Measurements from ENCODE around the gene SPOCK1. TPM values are rescaled to one million over a fixed set of nuclear protein-coding genes. Genes with fewer than 3 reads are reported as not detected.

Gene SPOCK1
- polyA plus RNA-seq, 2 of the 4 experiments (the other 2 are of a cell fraction): 28.9 to 40.8 TPM

DNA sequence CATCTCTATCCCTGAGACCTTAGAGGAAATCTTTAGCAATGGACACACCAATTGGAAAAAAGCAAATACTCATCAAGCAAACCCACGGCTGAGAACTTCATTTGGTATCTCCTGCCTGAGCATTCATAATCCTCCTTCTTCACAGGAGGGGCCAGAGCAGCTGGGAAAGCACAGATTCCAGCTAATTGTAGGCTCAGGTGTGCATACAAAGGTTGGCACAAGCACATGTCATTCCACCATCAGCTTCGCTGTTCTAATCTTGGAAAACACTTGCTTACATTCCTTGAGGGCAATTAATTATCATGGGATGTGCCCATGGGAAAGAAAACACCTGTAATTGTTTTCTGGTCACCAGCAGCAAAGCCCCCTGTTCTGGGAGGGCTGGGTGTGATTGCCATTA lies 376.6 kb downstream of the SPOCK1 start:
- POLR2A ChIA-PET: no interaction called here
- CTCF ChIA-PET: interaction anchor here (1.0 to 1.8 kb wide), 2 partner anchors 9 to 47 kb away, joined by 3 to 4 read pairs; no protein-coding TSS in a partner anchor
- TF ChIP-seq SMC3 (IDR thresholded peaks at IDR 0.05): no peak
- no peak for TF ChIP-seq NFE2L2 (conservative IDR thresholded peaks at IDR 0.05; ENCODE audit: low read length)
- TF ChIP-seq GATA3 (IDR thresholded peaks at IDR 0.05; ENCODE audit: borderline replicate concordance): no peak
- TF ChIP-seq MAZ (IDR thresholded peaks at IDR 0.05; ENCODE audit: borderline replicate concordance, low read depth, low read length): no peak
- no peak for TF ChIP-seq ZC3H11A (IDR thresholded peaks at IDR 0.05)
- TF ChIP-seq NPAS2 (CRISPR knock-in tag; IDR thresholded peaks at IDR 0.05; ENCODE audit: borderline replicate concordance): no peak
- no peak for TF ChIP-seq POLR2A (IDR thresholded peaks at IDR 0.05; ENCODE audit: low read length)
- no peak for TF ChIP-seq EHF (CRISPR knock-in tag; IDR thresholded peaks at IDR 0.05)
- TF ChIP-seq BHLHE40 (IDR thresholded peaks at IDR 0.05; ENCODE audit: low read depth, low read length): no peak
- no peak for TF ChIP-seq HOXB5 (CRISPR knock-in tag; IDR thresholded peaks at IDR 0.05)
- no peak overlapping the region for H3K4me2 ChIP-seq
- no peak for ATAC-seq
- H3K9me3 ChIP-seq: no peaks in the 10 kb centered on the region
- WGBS (ENCODE audit: missing lambda C conversion rate): 43% methylated on average over 2 of the region's 2 CpGs
- no peak overlapping the region for H3K4me3 ChIP-seq
- H3K27ac ChIP-seq: no peak overlapping the region
- no peak for FAIRE-seq
- no peaks in the 10 kb centered on the region for H3K4me1 ChIP-seq
- no peak for DNase-seq (ENCODE audit: low read depth in 1 of 2, low spot score in 1 of 2)

- H3K4me3 ChIP-seq: no peak overlapping the region
- H3K27ac ChIP-seq: no peak overlapping the region
- FAIRE-seq (no peak), ATAC-seq (no peak), DNase-seq (ENCODE audit: low read depth in 1 of 2, low spot score in 1 of 2) (no peak)
- TF ChIP-seq NFE2L2 (conservative IDR thresholded peaks at IDR 0.05; ENCODE audit: low read length) (no peak), CEBPB (IDR thresholded peaks at IDR 0.05) (no peak), ZSCAN20 (CRISPR knock-in tag; IDR thresholded peaks at IDR 0.05) (no peak), ZFP36 (IDR thresholded peaks at IDR 0.05; ENCODE audit: borderline replicate concordance, partially characterized antibody) (no peak), EHF (CRISPR knock-in tag; IDR thresholded peaks at IDR 0.05) (no peak), KDM5A (IDR thresholded peaks at IDR 0.05) (no peak), PHF8 (IDR thresholded peaks at IDR 0.05; ENCODE audit: borderline replicate concordance, low read depth) (no peak)
- CTCF ChIA-PET: interaction anchor here (1.0 to 1.8 kb wide), 2 partner anchors 10 to 47 kb away, joined by 3 to 4 read pairs; no protein-coding TSS in a partner anchor
- WGBS (ENCODE audit: missing lambda C conversion rate): 28% methylated on average over 3 of the region's 3 CpGs
- POLR2A ChIA-PET: no interaction called here
- H3K4me1 ChIP-seq: no peaks in the 10 kb centered on the region
- no peak overlapping the region for H3K4me2 ChIP-seq
- no peaks in the 10 kb centered on the region for H3K9me3 ChIP-seq
These were observed 377.1 kb downstream of the SPOCK1 start for GRCh38 chr5:137122075-137122474.

GRCh38 chr5:137119321-137119720 lies 379.8 kb downstream of the SPOCK1 start:
- no peak overlapping the region for H3K4me2 ChIP-seq
- WGBS (ENCODE audit: missing lambda C conversion rate): 49% methylated on average over 6 of the region's 6 CpGs
- no peaks in the 10 kb centered on the region for H3K9me3 ChIP-seq
- no peak for FAIRE-seq
- H3K27ac ChIP-seq: no peak overlapping the region
- no peak for DNase-seq (ENCODE audit: low read depth in 1 of 2, low spot score in 1 of 2)
- H3K4me1 ChIP-seq: peaks cover 9% of the 10 kb centered on the region
- CTCF ChIA-PET: interaction anchor here (0.6 kb wide), 1 partner anchor 601 kb away, joined by 5 read pairs; no protein-coding TSS in a partner anchor
- H3K4me3 ChIP-seq: no peak overlapping the region
- no peak for ATAC-seq
- TF ChIP-seq POLR2A (IDR thresholded peaks at IDR 0.05; ENCODE audit: low read length) (no peak), FOXS1 (CRISPR knock-in tag; IDR thresholded peaks at IDR 0.05) (no peak), RCOR1 (IDR thresholded peaks at IDR 0.05; ENCODE audit: low read depth, low read length) (no peak), HEYL (CRISPR knock-in tag; IDR thresholded peaks at IDR 0.05) (no peak)
- TF ChIP-seq, protein P1, sequence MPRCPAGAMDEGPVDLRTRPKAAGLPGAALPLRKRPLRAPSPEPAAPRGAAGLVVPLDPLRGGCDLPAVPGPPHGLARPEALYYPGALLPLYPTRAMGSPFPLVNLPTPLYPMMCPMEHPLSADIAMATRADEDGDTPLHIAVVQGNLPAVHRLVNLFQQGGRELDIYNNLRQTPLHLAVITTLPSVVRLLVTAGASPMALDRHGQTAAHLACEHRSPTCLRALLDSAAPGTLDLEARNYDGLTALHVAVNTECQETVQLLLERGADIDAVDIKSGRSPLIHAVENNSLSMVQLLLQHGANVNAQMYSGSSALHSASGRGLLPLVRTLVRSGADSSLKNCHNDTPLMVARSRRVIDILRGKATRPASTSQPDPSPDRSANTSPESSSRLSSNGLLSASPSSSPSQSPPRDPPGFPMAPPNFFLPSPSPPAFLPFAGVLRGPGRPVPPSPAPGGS (IDR thresholded peaks at IDR 0.05): no peak
- POLR2A ChIA-PET: no interaction called here

- no peak for FAIRE-seq
- no peak for ATAC-seq
- ChIA-PET POLR2A (no interaction called here), CTCF (no interaction called here)
- TF ChIP-seq, protein P2, sequence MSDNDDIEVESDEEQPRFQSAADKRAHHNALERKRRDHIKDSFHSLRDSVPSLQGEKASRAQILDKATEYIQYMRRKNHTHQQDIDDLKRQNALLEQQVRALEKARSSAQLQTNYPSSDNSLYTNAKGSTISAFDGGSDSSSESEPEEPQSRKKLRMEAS (IDR thresholded peaks at IDR 0.05): no peak
- TF ChIP-seq EHMT2 (IDR thresholded peaks at IDR 0.05; ENCODE audit: low read depth) (no peak), HOXB5 (CRISPR knock-in tag; IDR thresholded peaks at IDR 0.05) (no peak), CBX8 (IDR thresholded peaks at IDR 0.05) (no peak), JUN (IDR thresholded peaks at IDR 0.05) (no peak), RNF2 (IDR thresholded peaks at IDR 0.05; ENCODE audit: borderline replicate concordance, low read depth) (no peak), FOXS1 (CRISPR knock-in tag; IDR thresholded peaks at IDR 0.05) (no peak), HOXB13 (CRISPR knock-in tag; IDR thresholded peaks at IDR 0.05; ENCODE audit: low read depth) (no peak), EP300 (IDR thresholded peaks at IDR 0.05) (no peak), MAFK (IDR thresholded peaks at IDR 0.05; ENCODE audit: partially characterized antibody) (no peak), GATA3 (IDR thresholded peaks at IDR 0.05; ENCODE audit: borderline replicate concordance) (no peak)
- TF ChIP-seq, protein P1 (IDR thresholded peaks at IDR 0.05): no peak
- TF ChIP-seq, protein P3, sequence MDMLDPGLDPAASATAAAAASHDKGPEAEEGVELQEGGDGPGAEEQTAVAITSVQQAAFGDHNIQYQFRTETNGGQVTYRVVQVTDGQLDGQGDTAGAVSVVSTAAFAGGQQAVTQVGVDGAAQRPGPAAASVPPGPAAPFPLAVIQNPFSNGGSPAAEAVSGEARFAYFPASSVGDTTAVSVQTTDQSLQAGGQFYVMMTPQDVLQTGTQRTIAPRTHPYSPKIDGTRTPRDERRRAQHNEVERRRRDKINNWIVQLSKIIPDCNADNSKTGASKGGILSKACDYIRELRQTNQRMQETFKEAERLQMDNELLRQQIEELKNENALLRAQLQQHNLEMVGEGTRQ (IDR thresholded peaks at IDR 0.05): no peak
- no peak overlapping the region for H3K4me2 ChIP-seq
- no peak for DNase-seq (ENCODE audit: low read depth in 1 of 2, low spot score in 1 of 2)
- no peak overlapping the region for H3K27ac ChIP-seq
- no peak overlapping the region for H3K4me3 ChIP-seq
- peaks cover 13% of the 10 kb centered on the region for H3K4me1 ChIP-seq
- WGBS (ENCODE audit: missing lambda C conversion rate): 57% methylated on average over 5 of the region's 5 CpGs
- H3K9me3 ChIP-seq: no peaks in the 10 kb centered on the region
These were observed 380.5 kb downstream of the SPOCK1 start for GRCh38 chr5:137118629-137119028.
